ELR (cell line): Measurements from ENCODE around the gene CENPF.
"Not testable (repeated sequence)": the region's sequence is repeated elsewhere in the genome, so short reads cannot be mapped to it uniquely, and the experiment has no call there.

ENCODE experiments used
- DNase-seq: peaks from one replicate; pipeline ENCODE4 v3.0.0-alpha.2; 2015; ENCODE audit warnings: low read depth

The CENPF gene

GRCh38 chr1:214583113-214583512, 19.9 kb upstream of the CENPF start:
- no peak for DNase-seq

- DNase-seq: peak; percentile 45
Observed at GRCh38 chr1:214583824-214584554, 19.0 kb upstream of the CENPF start.

GRCh38 chr1:214584805-214585766, 17.9 kb upstream of the CENPF start:
- DNase-seq: peak; percentile 87

- no peak for DNase-seq
Observed at GRCh38 chr1:214586621-214587020, 16.4 kb upstream of the CENPF start.

- no peak for DNase-seq
Observed at GRCh38 chr1:214587165-214587564, 15.8 kb upstream of the CENPF start.

GRCh38 chr1:214588963-214589597, 13.9 kb upstream of the CENPF start:
- DNase-seq: no peak

- DNase-seq: peak; percentile 37
Observed at GRCh38 chr1:214590696-214591095, 12.3 kb upstream of the CENPF start.

GRCh38 chr1:214591918-214592317, 11.1 kb upstream of the CENPF start:
- DNase-seq: not testable (repeated sequence)

- DNase-seq: no peak
Observed at GRCh38 chr1:214593158-214593557, 9.8 kb upstream of the CENPF start.

GRCh38 chr1:214603819-214604252, 841 bp downstream of the CENPF start:
- DNase-seq: peak; percentile 41

- peak; percentile 69 for DNase-seq
Observed at GRCh38 chr1:214604523-214604922, 1.5 kb downstream of the CENPF start.

- not testable (repeated sequence) for DNase-seq
Observed at GRCh38 chr1:214605484-214605883, 2.5 kb downstream of the CENPF start.

GRCh38 chr1:214605933-214606925, 3.2 kb downstream of the CENPF start:
- not testable (repeated sequence) for DNase-seq

- not testable (repeated sequence) for DNase-seq
Observed at GRCh38 chr1:214607492-214608215, 4.7 kb downstream of the CENPF start.

GRCh38 chr1:214608216-214608783, 5.3 kb downstream of the CENPF start:
- DNase-seq: not testable (repeated sequence)

- DNase-seq: not testable (repeated sequence)
Observed at GRCh38 chr1:214608817-214609216, 5.8 kb downstream of the CENPF start.

GRCh38 chr1:214609692-214610091, 6.7 kb downstream of the CENPF start:
- no peak for DNase-seq

GRCh38 chr1:214610136-214610535, 7.1 kb downstream of the CENPF start:
- not testable (repeated sequence) for DNase-seq

GRCh38 chr1:214615109-214615508, 12.1 kb downstream of the CENPF start:
- DNase-seq: peak; percentile 89

GRCh38 chr1:214615871-214616270, 12.9 kb downstream of the CENPF start:
- no peak for DNase-seq
